ENCODE measurements around the gene CTNNA1.
A peak's percentile ranks its signal among the peaks of the same experiment; 100 is the strongest.

Gene CTNNA1

DNA sequence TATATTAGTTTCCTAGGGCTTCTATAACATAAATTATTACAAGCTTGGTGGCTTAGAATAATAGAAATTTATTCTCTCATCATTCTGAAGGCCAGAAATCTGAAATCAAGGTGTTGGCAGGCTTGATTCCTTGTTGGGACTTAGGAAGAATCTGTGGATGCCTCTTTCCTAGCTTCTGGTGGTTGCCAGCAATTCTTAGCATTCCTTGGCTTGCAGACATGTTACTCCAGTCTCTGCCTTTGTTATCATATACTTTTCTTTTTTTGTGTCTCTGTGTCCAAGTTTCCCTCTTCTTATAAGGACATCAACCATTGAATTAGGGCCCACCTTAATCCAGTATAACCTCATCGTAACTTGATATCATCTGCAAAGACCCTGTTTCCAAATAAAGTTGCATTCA lies 31.4 kb downstream of the CTNNA1 start:
- TF ChIP-seq, protein P1, sequence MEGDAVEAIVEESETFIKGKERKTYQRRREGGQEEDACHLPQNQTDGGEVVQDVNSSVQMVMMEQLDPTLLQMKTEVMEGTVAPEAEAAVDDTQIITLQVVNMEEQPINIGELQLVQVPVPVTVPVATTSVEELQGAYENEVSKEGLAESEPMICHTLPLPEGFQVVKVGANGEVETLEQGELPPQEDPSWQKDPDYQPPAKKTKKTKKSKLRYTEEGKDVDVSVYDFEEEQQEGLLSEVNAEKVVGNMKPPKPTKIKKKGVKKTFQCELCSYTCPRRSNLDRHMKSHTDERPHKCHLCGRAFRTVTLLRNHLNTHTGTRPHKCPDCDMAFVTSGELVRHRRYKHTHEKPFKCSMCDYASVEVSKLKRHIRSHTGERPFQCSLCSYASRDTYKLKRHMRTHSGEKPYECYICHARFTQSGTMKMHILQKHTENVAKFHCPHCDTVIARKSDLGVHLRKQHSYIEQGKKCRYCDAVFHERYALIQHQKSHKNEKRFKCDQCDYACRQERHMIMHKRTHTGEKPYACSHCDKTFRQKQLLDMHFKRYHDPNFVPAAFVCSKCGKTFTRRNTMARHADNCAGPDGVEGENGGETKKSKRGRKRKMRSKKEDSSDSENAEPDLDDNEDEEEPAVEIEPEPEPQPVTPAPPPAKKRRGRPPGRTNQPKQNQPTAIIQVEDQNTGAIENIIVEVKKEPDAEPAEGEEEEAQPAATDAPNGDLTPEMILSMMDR (IDR thresholded peaks at IDR 0.05; ENCODE audit: low read depth, low read length), result no peak
- H3K4me3 ChIP-seq (ENCODE audit: low read depth, low read length), result no peak overlapping the region
- in situ Hi-C loops (cut with HindIII; ENCODE audit: low sequenced_read_pairs), result no loop called here
- peak; percentile 29 for DNase-seq (ENCODE audit: low read depth, low spot score)

- no peak overlapping the region for H3K4me3 ChIP-seq (ENCODE audit: low read depth, low read length)
- DNase-seq (ENCODE audit: low read depth, low spot score), result peak; percentile 26
- TF ChIP-seq, protein P1 (IDR thresholded peaks at IDR 0.05; ENCODE audit: low read depth, low read length), result peak; percentile 64
- in situ Hi-C loops (cut with HindIII; ENCODE audit: low sequenced_read_pairs), result no loop called here
These were observed 36.6 kb downstream of the CTNNA1 start for GRCh38 chr5:138789771-138790242.

- in situ Hi-C loops (cut with HindIII; ENCODE audit: low sequenced_read_pairs), result no loop called here
- TF ChIP-seq, protein P1 (IDR thresholded peaks at IDR 0.05; ENCODE audit: low read depth, low read length), result no peak
- DNase-seq (ENCODE audit: low read depth, low spot score), result no peak
- H3K4me3 ChIP-seq (ENCODE audit: low read depth, low read length), result no peak overlapping the region
These were observed 37.5 kb downstream of the CTNNA1 start for GRCh38 chr5:138790684-138791083.

DNA sequence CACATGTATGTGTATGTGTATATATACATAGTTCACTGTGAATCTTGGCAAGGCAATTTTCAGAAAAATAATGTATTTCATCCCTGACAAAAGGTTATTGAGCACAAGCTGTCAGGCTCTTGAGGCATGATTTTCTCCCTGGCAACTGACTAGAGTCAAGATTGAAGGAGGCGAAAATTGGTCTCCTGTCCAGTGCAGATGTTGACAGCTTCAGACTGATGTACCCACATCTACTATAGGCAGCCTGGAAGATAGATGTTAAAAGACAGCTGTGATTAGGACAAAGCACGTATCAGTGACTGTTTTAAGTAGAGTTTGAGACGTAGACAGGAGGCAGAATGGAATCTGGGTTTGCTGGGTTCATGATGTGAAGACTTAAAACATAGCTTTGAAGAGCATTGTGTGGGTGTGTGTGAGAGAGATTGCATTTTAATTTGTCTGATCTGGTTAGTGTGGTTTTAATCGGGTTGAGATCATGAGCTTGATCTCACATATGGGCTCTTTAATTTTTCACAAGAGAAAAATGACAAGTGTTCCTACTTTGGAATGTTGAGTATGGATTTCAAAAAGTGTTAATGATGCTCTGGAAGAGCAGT lies 39.1 kb downstream of the CTNNA1 start:
- no peak for DNase-seq (ENCODE audit: low read depth, low spot score)
- H3K4me3 ChIP-seq (ENCODE audit: low read depth, low read length), result no peak overlapping the region
- TF ChIP-seq, protein P1 (IDR thresholded peaks at IDR 0.05; ENCODE audit: low read depth, low read length), result no peak
- in situ Hi-C loops (cut with HindIII; ENCODE audit: low sequenced_read_pairs), result no loop called here

GRCh38 chr5:138793575-138793974 lies 40.4 kb downstream of the CTNNA1 start:
- in situ Hi-C loops (cut with HindIII; ENCODE audit: low sequenced_read_pairs), result no loop called here
- no peak overlapping the region for H3K4me3 ChIP-seq (ENCODE audit: low read depth, low read length)
- TF ChIP-seq, protein P1 (IDR thresholded peaks at IDR 0.05; ENCODE audit: low read depth, low read length), result no peak

GRCh38 chr5:138803285-138803684 lies 50.1 kb downstream of the CTNNA1 start:
- TF ChIP-seq, protein P1 (IDR thresholded peaks at IDR 0.05; ENCODE audit: low read depth, low read length), result no peak
- DNase-seq (ENCODE audit: low read depth, low spot score), result no peak
- H3K4me3 ChIP-seq (ENCODE audit: low read depth, low read length), result no peak overlapping the region
- in situ Hi-C loops (cut with HindIII; ENCODE audit: low sequenced_read_pairs), result no loop called here

More at GRCh38 chr5:138793575-138793974, 40.4 kb downstream of the CTNNA1 start:
- DNase-seq (ENCODE audit: low read depth, low spot score), result no peak
